ENCODE results near the gene NARF. TPM values are rescaled to one million over a fixed set of nuclear protein-coding genes. Genes with fewer than 3 reads are reported as not detected.

NARF gene
- polyA plus RNA-seq (2011; rRNA removed) (89.6 and 108 TPM in 2 replicates), polyA plus RNA-seq (2017; fragmentation: RNase III; extraction: RNeasy Plus Mini Kit Qiagen cat#74134 plus additional on column Dnase treatment) (38.2 to 51.2 TPM (median 45.0 TPM) in 3 replicates), polyA minus RNA-seq (2011; rRNA and poly(A)+ RNA removed) (43.0 and 48.3 TPM in 2 replicates)
- polyA plus RNA-seq (2012; cell fraction: cytosol; rRNA removed) = 75.5 and 86.9 TPM in 2 replicates
- 56.9 and 86.5 TPM in 2 replicates for polyA plus RNA-seq (2012; cell fraction: nucleus; rRNA removed)

- DNase-seq (ENCODE audit: low read depth in 1 of 2, low spot score in 1 of 2) (peak; percentile 99 to 100), FAIRE-seq (no peak), ATAC-seq (peak; percentile 96 to 100)
- Histone ChIP-seq H3K4me1 (peaks cover 14% of the 10 kb centered on the region), H3K4me3 (peak within 1 kb of the TSS; percentile 74), H3K27ac (peak within 1 kb of the TSS; percentile 96 to 97), H3K9me3 (no peaks in the 10 kb centered on the region), H3K4me2 (peak within 1 kb of the TSS; percentile 95)
- 2% methylated on average over 44 of the region's 85 CpGs for WGBS (ENCODE audit: missing lambda C conversion rate)
- POLR2A ChIA-PET = interaction anchor here (0.5 to 1.8 kb wide), 2 partner anchors 41 to 62 kb away, joined by 3 to 8 read pairs; partner anchors contain the start of gene FOXK2
- CTCF ChIA-PET = interaction anchor here (0.9 to 1.2 kb wide), 2 partner anchors 24 to 44 kb away, joined by 3 to 4 read pairs; no protein-coding TSS in a partner anchor
- TF ChIP-seq ZNF302 (CRISPR knock-in tag; IDR thresholded peaks at IDR 0.05) (no peak), REST (IDR thresholded peaks at IDR 0.05) (peak; percentile 52; the same call in 1 of the 2 replicates), EHF (CRISPR knock-in tag; IDR thresholded peaks at IDR 0.05) (no peak), CHD4 (IDR thresholded peaks at IDR 0.05; ENCODE audit: borderline replicate concordance) (no peak), RCOR1 (IDR thresholded peaks at IDR 0.05; ENCODE audit: low read depth, low read length) (0 out of 2 replicates have a peak, but pooled peaks have one; percentile 74), MYC (IDR thresholded peaks at IDR 0.05; ENCODE audit: borderline replicate concordance, low read length) (no peak; the same call in 1 of the 2 replicates), CBX8 (IDR thresholded peaks at IDR 0.05) (no peak), ESRRA (IDR thresholded peaks at IDR 0.05; ENCODE audit: borderline replicate concordance, low read length) (0 out of 2 replicates have a peak, but pooled peaks have one; percentile 26), BHLHE40 (IDR thresholded peaks at IDR 0.05; ENCODE audit: low read depth, low read length) (no peak), NR3C1 (IDR thresholded peaks at IDR 0.05) (no peak), SMC3 (IDR thresholded peaks at IDR 0.05) (0 out of 3 replicates have a peak, but pooled peaks have one; percentile 10), JUN (IDR thresholded peaks at IDR 0.05) (peak; percentile 83 to 99), SREBF2 (IDR thresholded peaks at IDR 0.05) (no peak), BCL3 (IDR thresholded peaks at IDR 0.05) (peak; percentile 94), ZSCAN20 (CRISPR knock-in tag; IDR thresholded peaks at IDR 0.05) (no peak), HES2 (IDR thresholded peaks at IDR 0.05) (no peak), HEYL (CRISPR knock-in tag; IDR thresholded peaks at IDR 0.05) (no peak), CEBPB (IDR thresholded peaks at IDR 0.05) (no peak), PHF8 (IDR thresholded peaks at IDR 0.05; ENCODE audit: borderline replicate concordance, low read depth) (peak; percentile 96), CBX2 (IDR thresholded peaks at IDR 0.05; ENCODE audit: borderline replicate concordance, low read depth) (no peak), MAX (IDR thresholded peaks at IDR 0.05) (peak; percentile 72; the same call in 1 of the 2 replicates), HDAC2 (IDR thresholded peaks at IDR 0.05) (no peak), ATOH8 (CRISPR knock-in tag; IDR thresholded peaks at IDR 0.05; ENCODE audit: low read depth) (no peak), EP300 (IDR thresholded peaks at IDR 0.05) (no peak), PBX3 (IDR thresholded peaks at IDR 0.05) (0 out of 2 replicates have a peak, but pooled peaks have one; percentile 17), GATA3 (IDR thresholded peaks at IDR 0.05; ENCODE audit: borderline replicate concordance) (peak; percentile 26; the same call in 1 of the 2 replicates), ZFP36 (IDR thresholded peaks at IDR 0.05; ENCODE audit: borderline replicate concordance, partially characterized antibody) (no peak), MAZ (IDR thresholded peaks at IDR 0.05; ENCODE audit: borderline replicate concordance, low read depth, low read length) (0 out of 2 replicates have a peak, but pooled peaks have one; percentile 6), RARB (CRISPR knock-in tag; IDR thresholded peaks at IDR 0.05) (no peak; the same call in 1 of the 2 replicates), ELK1 (IDR thresholded peaks at IDR 0.05; ENCODE audit: low read depth, low read length) (no peak), KDM1A (IDR thresholded peaks at IDR 0.05; ENCODE audit: low read depth) (no peak)
Observed at GRCh38 chr17:82458179-82458884, at the start of gene NARF. NARF (plus strand) TSS chr17:82458741; CDS start chr17:82458804, 63 bp downstream.
